ENCODE data around the gene OR2S2.

OR2S2 gene

DNA sequence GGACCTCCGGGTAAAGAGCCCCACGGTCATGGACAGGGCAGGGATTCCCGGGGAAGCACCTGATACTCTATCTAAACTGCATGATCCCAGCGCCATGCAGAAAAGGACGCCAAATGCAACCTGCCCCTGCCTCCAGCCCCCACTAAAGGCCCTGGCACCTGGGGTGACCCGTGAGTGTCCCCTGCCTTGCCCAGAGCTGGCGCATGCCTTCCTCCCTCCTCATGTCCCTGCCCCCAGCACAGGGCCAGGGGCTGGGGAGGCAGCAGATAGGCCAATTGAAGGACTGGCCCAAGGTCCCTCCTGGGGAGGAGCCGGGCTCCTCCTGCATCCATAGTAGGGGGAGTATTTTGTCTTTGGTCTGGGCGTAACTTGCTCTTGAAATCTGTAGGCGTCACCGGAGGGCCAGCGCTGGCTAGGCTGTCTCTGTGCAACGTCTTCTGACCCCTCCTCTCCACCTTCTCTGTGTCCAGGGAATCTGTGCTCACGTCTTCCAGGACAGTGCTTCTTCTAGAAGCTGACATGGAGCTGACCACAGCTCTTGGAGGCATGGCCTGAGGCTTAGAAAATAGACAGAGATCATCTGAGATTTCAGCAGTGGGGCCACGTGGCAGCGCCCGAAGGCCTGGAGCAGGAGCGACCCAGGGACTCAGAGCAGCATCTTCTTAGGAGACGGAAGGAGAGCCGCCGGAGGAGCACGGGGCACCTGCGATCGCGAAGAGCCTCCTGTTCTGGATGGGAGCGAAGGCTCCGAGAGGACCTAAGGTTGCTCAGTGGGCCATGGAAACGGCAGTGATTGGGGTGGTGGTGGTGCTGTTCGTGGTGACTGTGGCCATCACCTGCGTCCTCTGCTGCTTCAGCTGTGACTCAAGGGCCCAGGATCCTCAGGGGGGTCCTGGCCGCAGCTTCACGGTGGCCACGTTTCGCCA, 48.0 kb downstream of the OR2S2 start:
- in situ Hi-C loops (cut with MboI; ENCODE audit: low sequenced_read_pairs) = no loop called here

DNA sequence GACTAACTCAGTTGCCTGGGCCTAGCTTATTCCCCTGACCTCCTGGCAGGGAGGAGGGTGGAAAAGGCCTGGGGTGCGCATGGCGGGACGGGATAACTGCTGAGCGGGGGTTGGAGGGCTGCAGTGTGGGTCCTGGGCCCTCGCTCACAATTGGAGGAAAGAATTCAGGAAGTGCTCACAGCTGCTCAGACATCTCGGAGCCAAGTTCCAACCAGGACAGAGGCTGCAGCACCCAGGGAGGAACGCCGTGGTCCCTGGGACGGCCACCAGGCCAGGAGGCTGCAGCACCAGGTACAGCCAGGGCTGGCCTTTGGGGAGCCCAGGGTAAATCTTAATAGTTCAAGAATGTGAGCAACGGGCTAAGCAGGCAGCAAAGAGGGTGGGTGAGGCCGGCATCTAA, 48.7 kb downstream of the OR2S2 start, which contains the start of gene SPAAR:
Gene SPAAR, plus strand, starts transcription at position 217 of the 400 bp plus-strand sequence. CDS start 974 bp downstream, outside the sequence.
- in situ Hi-C loops (cut with MboI; ENCODE audit: low sequenced_read_pairs) = no loop called here

DNA sequence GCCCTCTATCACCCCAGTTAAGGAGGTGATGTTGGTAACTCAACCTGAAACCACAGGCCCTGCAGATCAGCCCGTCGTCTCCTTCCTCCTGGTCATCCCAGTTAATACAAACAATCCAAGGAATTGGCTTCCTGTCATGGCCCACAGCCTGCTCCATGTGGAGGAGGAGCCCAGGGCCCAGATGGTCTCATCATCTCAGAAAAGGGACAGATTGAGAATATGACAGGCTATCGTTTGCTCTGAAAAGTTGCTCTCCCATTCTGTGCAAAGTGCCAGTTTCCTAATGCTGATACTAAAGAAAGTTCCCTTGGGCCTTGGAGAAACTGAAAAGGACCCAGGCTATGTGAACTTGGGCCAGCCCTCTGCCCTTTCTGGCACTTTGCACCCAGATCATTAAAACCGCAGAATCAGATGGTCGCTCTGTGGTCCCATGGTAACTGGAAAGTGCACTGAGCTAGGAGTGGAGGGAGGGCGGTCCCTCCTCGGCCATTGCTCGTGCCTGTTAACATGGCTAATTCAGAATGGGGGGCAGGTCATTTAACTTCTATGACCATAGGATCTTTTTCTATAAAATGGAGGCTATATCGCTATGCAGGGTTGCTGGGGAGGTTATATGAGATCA, 49.3 kb downstream of the OR2S2 start:
- in situ Hi-C loops (cut with MboI; ENCODE audit: low sequenced_read_pairs) = no loop called here

DNA sequence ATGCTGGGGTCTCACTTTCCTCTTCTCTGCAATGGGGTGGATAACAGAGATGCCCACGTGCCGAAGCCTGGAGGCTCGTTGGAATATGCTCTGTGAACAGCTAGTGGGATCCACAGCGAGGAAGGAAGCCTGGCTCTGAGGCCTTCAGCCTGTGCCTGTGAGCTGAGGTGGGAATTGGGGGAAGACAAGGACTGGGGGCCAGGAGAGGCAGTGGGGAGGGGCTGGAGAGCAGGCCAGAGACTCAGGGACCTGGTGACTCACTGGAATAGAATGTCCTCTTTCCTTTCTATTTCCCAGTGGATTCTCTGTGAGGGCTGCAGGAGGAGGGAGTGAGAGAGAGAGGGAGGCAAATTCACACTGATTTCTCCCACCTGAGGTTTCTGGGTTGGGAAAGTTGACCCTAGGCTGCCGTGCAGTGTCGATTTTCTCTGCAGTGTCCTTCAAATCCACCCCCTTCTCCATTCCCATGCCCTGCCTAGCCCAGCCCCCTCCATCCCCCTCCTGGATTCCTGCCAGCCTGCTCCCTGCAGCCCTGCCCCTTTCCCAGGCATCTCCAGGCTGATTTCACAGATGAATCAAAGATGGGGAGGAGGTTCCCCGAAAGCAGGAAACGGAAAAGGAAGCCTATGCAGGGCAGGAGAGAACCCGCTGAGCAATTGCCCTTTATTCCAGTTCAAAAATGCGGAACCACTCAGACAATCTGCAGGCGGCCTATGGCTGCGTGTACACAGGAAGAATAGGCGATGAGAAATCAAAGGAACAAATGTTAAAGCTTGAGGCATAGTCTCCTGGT, 50.0 kb downstream of the OR2S2 start:
- in situ Hi-C loops (cut with MboI; ENCODE audit: low sequenced_read_pairs) = no loop called here
